ENCODE results near the gene GALNT17.

The GALNT17 gene

GRCh38 chr7:71650653-71651337, 518.9 kb downstream of the GALNT17 start:
- DNase-seq (no peak), ATAC-seq (no peak)
- H3K4me1 Mint-ChIP-seq = no peaks in the 10 kb centered on the region
- H3K9me3 Mint-ChIP-seq = peaks cover 14% of the 10 kb centered on the region
- H3K27me3 Mint-ChIP-seq = no peaks in the 10 kb centered on the region
- no peaks in the 10 kb centered on the region for H3K36me3 Mint-ChIP-seq (ENCODE audit: low read depth)
- no peak overlapping the region for H3K27ac Mint-ChIP-seq
- H3K4me3 Mint-ChIP-seq = no peak overlapping the region

- no peaks in the 10 kb centered on the region for H3K36me3 Mint-ChIP-seq (ENCODE audit: low read depth)
- peaks cover 17% of the 10 kb centered on the region for H3K9me3 Mint-ChIP-seq
- no peaks in the 10 kb centered on the region for H3K27me3 Mint-ChIP-seq
- DNase-seq (no peak), ATAC-seq (no peak)
- H3K27ac Mint-ChIP-seq = no peak overlapping the region
- no peaks in the 10 kb centered on the region for H3K4me1 Mint-ChIP-seq
- H3K4me3 Mint-ChIP-seq = no peak overlapping the region
These were observed 520.6 kb downstream of the GALNT17 start for GRCh38 chr7:71652510-71652909.

DNA sequence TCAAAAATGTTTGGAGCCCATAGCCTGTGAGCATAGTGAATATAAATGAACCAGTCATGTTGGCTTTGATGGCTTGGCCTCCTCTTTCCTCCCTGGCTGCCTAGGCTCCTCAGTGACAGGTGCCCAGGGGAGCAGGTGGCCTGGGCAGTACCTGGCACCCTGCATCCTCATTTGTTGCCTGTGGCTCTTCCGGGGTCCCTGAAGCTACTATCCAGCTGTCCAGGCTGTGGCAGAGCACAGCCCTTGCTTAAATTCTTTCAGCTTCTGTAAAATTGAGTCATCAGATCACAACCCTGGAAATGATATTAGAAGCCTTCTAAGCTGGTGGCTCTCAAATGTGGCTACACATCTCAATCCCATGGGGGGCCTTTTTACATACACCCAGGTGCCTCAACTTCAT, 525.4 kb downstream of the GALNT17 start:
- Mint-ChIP-seq H3K27me3 (no peaks in the 10 kb centered on the region), H3K27ac (no peak overlapping the region), H3K4me1 (no peaks in the 10 kb centered on the region), H3K36me3 (ENCODE audit: low read depth) (no peaks in the 10 kb centered on the region), H3K9me3 (peaks cover 11% of the 10 kb centered on the region), H3K4me3 (no peak overlapping the region)
- no peak for ATAC-seq
- no peak for DNase-seq

DNA sequence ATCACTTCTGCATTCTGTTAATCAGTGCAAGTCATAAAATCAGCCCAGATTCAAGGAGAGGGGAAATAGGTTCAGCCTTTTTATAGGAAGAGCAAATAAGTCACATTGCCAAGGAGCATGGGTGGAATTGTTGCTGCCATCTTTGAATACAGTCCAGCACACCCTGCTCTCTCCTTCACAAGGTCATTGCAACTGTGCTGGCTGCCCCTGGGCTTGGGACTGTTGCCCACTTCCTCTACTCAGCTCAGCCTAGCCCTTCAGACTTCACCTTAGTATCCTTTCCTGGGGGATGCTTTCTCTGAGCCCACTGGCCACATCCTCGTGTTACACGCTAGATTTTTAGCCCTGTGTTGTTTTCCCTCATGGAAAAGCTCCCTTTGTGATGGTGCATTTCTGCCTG, 527.7 kb downstream of the GALNT17 start:
- Mint-ChIP-seq H3K4me1 (no peaks in the 10 kb centered on the region), H3K27ac (no peak overlapping the region), H3K4me3 (no peak overlapping the region), H3K36me3 (ENCODE audit: low read depth) (no peaks in the 10 kb centered on the region), H3K9me3 (peaks cover 20% of the 10 kb centered on the region), H3K27me3 (no peaks in the 10 kb centered on the region)
- no peak for DNase-seq
- ATAC-seq = no peak

DNA sequence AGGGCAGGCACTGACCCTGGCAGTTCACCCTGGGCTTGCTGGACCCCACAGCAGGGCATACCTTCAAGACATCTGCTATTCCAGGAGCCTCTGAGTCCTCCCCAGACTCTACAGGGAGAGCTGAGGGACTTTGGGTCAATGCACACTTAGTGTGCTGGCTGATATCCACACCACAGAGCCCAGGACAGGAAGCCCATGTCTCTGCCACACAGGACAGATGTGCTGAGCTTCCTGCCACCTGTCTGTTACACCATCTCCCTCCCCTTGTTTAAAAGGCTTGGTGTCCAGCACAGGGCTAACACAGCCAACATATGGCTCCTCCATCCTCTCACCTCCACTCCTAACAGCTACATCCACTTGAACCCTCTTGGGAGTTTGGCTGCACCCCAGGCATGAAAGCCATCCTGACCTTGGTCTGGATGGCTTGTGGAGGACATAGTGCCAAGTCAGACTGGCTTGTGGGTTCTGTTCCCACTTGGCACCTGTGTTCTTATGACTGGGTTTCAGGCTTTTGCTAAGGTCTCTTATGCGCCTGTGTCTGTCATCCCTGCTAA, 529.8 kb downstream of the GALNT17 start:
- H3K27ac Mint-ChIP-seq = no peak overlapping the region
- H3K9me3 Mint-ChIP-seq = peaks cover 15% of the 10 kb centered on the region
- H3K27me3 Mint-ChIP-seq = no peaks in the 10 kb centered on the region
- H3K36me3 Mint-ChIP-seq (ENCODE audit: low read depth) = no peaks in the 10 kb centered on the region
- ATAC-seq (no peak), DNase-seq (no peak)
- no peaks in the 10 kb centered on the region for H3K4me1 Mint-ChIP-seq
- H3K4me3 Mint-ChIP-seq = no peak overlapping the region

- no peak for ATAC-seq
- peaks cover 15% of the 10 kb centered on the region for H3K9me3 Mint-ChIP-seq
- no peak overlapping the region for H3K4me3 Mint-ChIP-seq
- H3K4me1 Mint-ChIP-seq = no peaks in the 10 kb centered on the region
- no peaks in the 10 kb centered on the region for H3K36me3 Mint-ChIP-seq (ENCODE audit: low read depth)
- no peak for DNase-seq
- no peak overlapping the region for H3K27ac Mint-ChIP-seq
- H3K27me3 Mint-ChIP-seq = no peaks in the 10 kb centered on the region
These were observed 533.8 kb downstream of the GALNT17 start for GRCh38 chr7:71665716-71666115.

GRCh38 chr7:71668572-71668971, 536.6 kb downstream of the GALNT17 start:
- no peak for DNase-seq
- no peaks in the 10 kb centered on the region for H3K36me3 Mint-ChIP-seq (ENCODE audit: low read depth)
- H3K27me3 Mint-ChIP-seq = no peaks in the 10 kb centered on the region
- H3K4me1 Mint-ChIP-seq = no peaks in the 10 kb centered on the region
- no peak for ATAC-seq
- H3K9me3 Mint-ChIP-seq = peaks cover 6% of the 10 kb centered on the region
- no peak overlapping the region for H3K4me3 Mint-ChIP-seq
- no peak overlapping the region for H3K27ac Mint-ChIP-seq

GRCh38 chr7:71679480-71679879, 547.5 kb downstream of the GALNT17 start:
- Mint-ChIP-seq H3K4me1 (no peaks in the 10 kb centered on the region), H3K27ac (no peak overlapping the region), H3K4me3 (no peak overlapping the region), H3K27me3 (no peaks in the 10 kb centered on the region), H3K36me3 (ENCODE audit: low read depth) (no peaks in the 10 kb centered on the region), H3K9me3 (no peaks in the 10 kb centered on the region)
- ATAC-seq = no peak
- no peak for DNase-seq

DNA sequence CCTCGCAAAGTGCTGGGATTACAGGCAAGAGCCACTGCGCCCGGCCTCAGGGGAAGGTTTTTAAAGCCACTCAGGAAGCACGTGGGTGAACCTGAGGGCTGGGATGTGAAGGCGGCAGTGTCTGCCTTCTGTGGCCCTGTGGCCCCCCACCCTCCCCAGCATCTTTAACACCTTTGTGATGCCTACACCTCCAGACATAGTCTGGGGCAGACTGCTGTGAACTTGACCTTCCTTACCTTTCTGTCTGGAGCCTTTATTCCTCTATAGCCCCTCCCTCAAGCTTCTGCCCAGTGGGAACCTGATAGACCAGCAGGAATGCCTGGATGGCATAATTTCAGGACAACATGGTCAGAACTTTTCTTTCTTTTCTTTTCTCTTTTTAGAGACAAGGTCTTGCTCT, 550.2 kb downstream of the GALNT17 start:
- H3K9me3 Mint-ChIP-seq = no peaks in the 10 kb centered on the region
- DNase-seq = no peak
- ATAC-seq = no peak
- no peak overlapping the region for H3K27ac Mint-ChIP-seq
- no peak overlapping the region for H3K4me3 Mint-ChIP-seq
- no peaks in the 10 kb centered on the region for H3K27me3 Mint-ChIP-seq
- no peaks in the 10 kb centered on the region for H3K4me1 Mint-ChIP-seq
- H3K36me3 Mint-ChIP-seq (ENCODE audit: low read depth) = no peaks in the 10 kb centered on the region

GRCh38 chr7:71682841-71683781, 551.2 kb downstream of the GALNT17 start:
- H3K27ac Mint-ChIP-seq = no peak overlapping the region
- no peaks in the 10 kb centered on the region for H3K36me3 Mint-ChIP-seq (ENCODE audit: low read depth)
- H3K9me3 Mint-ChIP-seq = no peaks in the 10 kb centered on the region
- no peak overlapping the region for H3K4me3 Mint-ChIP-seq
- H3K27me3 Mint-ChIP-seq = no peaks in the 10 kb centered on the region
- ATAC-seq = no peak
- DNase-seq = no peak
- H3K4me1 Mint-ChIP-seq = no peaks in the 10 kb centered on the region

DNA sequence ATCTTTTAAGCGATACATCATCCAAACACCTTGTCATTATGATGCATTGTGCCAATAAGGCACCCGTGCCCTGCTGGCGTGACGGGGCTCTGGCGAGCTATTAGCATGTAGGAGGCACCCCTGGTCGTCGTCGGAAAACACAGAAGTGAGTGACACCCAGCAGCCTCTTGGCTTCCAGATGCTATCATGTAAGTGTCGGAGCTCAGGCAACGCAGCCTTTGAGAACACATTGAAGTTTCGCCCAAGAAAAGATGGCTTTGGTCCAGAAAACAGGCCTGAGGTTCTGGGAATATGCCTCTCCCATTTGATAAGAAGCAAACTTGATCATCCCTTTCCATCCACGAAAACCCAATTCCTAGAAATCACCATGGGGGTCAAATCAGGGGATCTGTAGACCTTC, 555.3 kb downstream of the GALNT17 start:
- no peak overlapping the region for H3K4me3 Mint-ChIP-seq
- no peaks in the 10 kb centered on the region for H3K4me1 Mint-ChIP-seq
- H3K36me3 Mint-ChIP-seq (ENCODE audit: low read depth) = no peaks in the 10 kb centered on the region
- no peak for DNase-seq
- ATAC-seq = no peak
- H3K9me3 Mint-ChIP-seq = no peaks in the 10 kb centered on the region
- H3K27me3 Mint-ChIP-seq = no peaks in the 10 kb centered on the region
- no peak overlapping the region for H3K27ac Mint-ChIP-seq

DNA sequence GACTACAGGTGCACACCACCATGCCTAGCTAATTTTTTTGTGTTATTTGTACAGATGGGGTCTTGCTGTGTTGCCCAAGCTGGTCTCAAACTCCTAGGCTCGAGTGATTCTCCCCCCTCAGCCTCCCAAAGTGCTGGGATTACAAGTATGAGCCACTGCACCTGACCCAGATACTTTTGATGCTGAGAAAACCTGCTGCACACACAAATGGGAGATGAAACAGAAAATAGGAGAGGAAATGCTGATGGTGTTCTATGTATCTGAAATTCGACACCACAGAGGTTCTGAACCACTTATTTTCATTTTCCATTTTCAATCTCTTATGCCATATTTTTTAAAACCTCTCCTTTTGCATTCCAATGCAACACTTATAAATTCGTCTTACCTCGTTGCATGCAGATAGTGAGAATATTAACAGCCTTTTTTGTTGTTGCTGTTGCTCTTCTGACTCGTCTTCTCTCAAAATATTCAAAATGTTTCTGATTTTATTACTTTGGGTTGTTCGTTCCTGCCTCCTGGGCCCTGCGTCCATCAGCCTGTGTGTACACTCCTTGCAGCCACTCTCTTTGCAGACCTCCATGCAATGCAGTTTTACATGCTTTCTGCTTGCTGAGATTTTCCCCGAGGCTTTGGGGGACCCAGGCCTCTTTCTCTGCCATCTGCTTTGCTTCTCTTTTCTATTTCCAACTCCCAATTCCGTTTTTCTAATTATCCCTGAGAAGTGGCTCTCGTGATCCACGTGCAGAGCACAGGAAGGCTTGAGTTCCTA, 556.1 kb downstream of the GALNT17 start:
- Mint-ChIP-seq H3K27ac (no peak overlapping the region), H3K4me1 (no peaks in the 10 kb centered on the region), H3K36me3 (ENCODE audit: low read depth) (no peaks in the 10 kb centered on the region), H3K4me3 (no peak overlapping the region), H3K27me3 (no peaks in the 10 kb centered on the region), H3K9me3 (no peaks in the 10 kb centered on the region)
- ATAC-seq (no peak), DNase-seq (no peak)

DNA sequence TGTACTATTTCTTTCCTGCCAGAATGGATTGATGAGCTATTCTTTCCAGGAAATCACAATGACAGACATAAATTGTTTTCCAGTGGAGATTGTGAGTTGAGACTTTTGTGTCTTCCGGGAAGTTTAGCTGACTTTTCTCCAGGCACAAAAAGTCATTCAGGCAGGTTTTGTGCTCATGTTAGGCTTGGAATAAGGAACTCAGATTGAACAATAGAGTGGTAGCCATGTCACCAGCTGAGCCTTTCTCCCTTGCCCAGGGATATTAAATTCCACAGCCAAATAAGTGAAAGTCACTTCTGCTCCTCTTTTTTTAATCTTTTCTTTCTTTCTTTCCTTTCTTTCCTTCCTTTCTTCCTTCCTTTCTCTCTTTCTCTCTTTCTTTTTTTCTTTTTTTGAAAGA, 559.6 kb downstream of the GALNT17 start:
- Mint-ChIP-seq H3K36me3 (ENCODE audit: low read depth) (no peaks in the 10 kb centered on the region), H3K4me3 (no peak overlapping the region), H3K27me3 (no peaks in the 10 kb centered on the region), H3K9me3 (peaks cover 4% of the 10 kb centered on the region), H3K4me1 (no peaks in the 10 kb centered on the region), H3K27ac (no peak overlapping the region)
- ATAC-seq (no peak), DNase-seq (no peak)

DNA sequence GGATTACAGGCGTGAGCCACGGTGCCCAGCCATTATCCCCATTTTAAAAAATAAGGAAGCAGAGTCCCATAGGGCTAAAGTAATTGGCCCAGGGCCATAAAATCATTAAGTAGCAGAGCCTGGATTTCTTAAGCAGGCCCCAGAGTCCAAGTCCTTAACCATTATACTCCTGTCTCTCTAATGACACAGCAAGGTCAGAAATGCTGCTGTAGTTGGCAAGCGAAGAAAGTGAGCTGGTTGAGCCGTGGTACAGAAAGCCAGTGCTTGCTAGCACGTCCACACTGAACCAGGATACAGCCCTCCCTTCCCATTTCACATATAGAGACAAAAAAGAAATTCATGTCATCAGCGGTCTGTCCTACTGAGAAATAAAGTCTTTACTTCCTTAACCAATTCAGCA, 562.7 kb downstream of the GALNT17 start:
- no peak overlapping the region for H3K4me3 Mint-ChIP-seq
- H3K27me3 Mint-ChIP-seq = no peaks in the 10 kb centered on the region
- H3K27ac Mint-ChIP-seq = no peak overlapping the region

More for the DNA sequence above, 562.7 kb downstream of the GALNT17 start:
- Mint-ChIP-seq H3K36me3 (ENCODE audit: low read depth) (no peaks in the 10 kb centered on the region), H3K9me3 (peaks cover 15% of the 10 kb centered on the region), H3K4me1 (no peaks in the 10 kb centered on the region)
- no peak for ATAC-seq
- no peak for DNase-seq

Data from activated naive CD8-positive, alpha-beta T cell treated with anti-CD3 and anti-CD28 coated beads, Interleukin-2, amount 50 U/mL, for 24 hours (primary cell).